Thyroid gland (tissue), 4 donors: Measurements from ENCODE around the gene RAB6A. TPM values are rescaled to one million over a fixed set of nuclear protein-coding genes. Genes with fewer than 3 reads are reported as not detected.
A peak's percentile ranks its signal among the peaks of the same experiment; 100 is the strongest.

Experiments
- DNase-seq, 2 donors: peaks; one replicate each; pipeline ENCODE4 v3.0.0-alpha.2; 2019
- H3K27ac ChIP-seq, 3 donors: fragments of 200-600 bp; sonication (generic); 1 replicate in 2 of 3; 2 replicates in 1 of 3; pipeline ENCODE4 v1.5.1; 2016 to 2019; ENCODE audit warnings: mild to moderate bottlenecking in 1 of 3, moderate library complexity in 1 of 3
- H3K27me3 ChIP-seq: fragments of 200-600 bp; sonication (generic); one replicate; pipeline ENCODE4 v1.5.1; 2019
- H3K36me3 ChIP-seq, 2 donors: fragments of 200-600 bp; sonication (generic); one replicate each; pipeline ENCODE4 v1.5.1; 2016 to 2019
- H3K4me1 ChIP-seq, 2 donors: fragments of 200-600 bp; sonication (generic); one replicate each; pipeline ENCODE4 v1.5.1; 2017 to 2019
- H3K4me3 ChIP-seq, 3 donors: fragments of 200-600 bp; sonication (generic); replicated peaks in 1 of 3; 1 replicate in 2 of 3; 2 replicates in 1 of 3; pipeline ENCODE4 v1.5.1; 2016; ENCODE audit warnings: mild to moderate bottlenecking in 1 of 3
- H3K9me3 ChIP-seq: fragments of 200-600 bp; sonication (generic); one replicate; pipeline ENCODE4 v1.5.1; 2017
- CTCF ChIP-seq, 6 experiments: fragments of 200-600 bp in 3 of 6; fragments of 450-650 bp in 3 of 6; sonication (generic) in 3 of 6; IDR thresholded peaks; one replicate each; pipeline ENCODE4 v1.5.1; 2016 to 2019; ENCODE audit warnings: antibody characterized with exemption in 6 of 6, mild to moderate bottlenecking in 2 of 6, inconsistent platforms in 1 of 6, moderate library complexity in 1 of 6
- POLR2A ChIP-seq, 2 donors: fragments of 450-650 bp; IDR thresholded peaks; one replicate each; pipeline ENCODE4 v1.6.1; 2017; ENCODE audit warnings: antibody characterized with exemption in 2 of 2, mild to moderate bottlenecking in 2 of 2, moderate library complexity in 1 of 2
- WGBS, 2 donors: methylation state at CpG; one replicate each; pipeline ENCODE4 v1.1.5; 2017; 5-methylcytosine and 5-hydroxymethylcytosine counted together
- intact Hi-C: fragments of 100-400 bp; cut with DNase I; formaldehyde crosslinking; loops from one replicate; pipeline ENCODE4 v1.15.1; 2023
- total RNA-seq, 4 donors: library from RNA; depleted of rRNA; stranded (reverse); fragments of >200 nt; gene quantifications; one replicate each; pipeline ENCODE4 v1.2.3, GENCODE V29; 2016

Gene RAB6A
- total RNA-seq, 4 donors from 2014 or later: 131 to 191 (median 178) TPM

- Histone ChIP-seq H3K27me3 (no peaks in the 10 kb centered on the region), H3K4me1 (peaks cover 0 to 9% of the 10 kb centered on the region in 2 donors), H3K9me3 (no peaks in the 10 kb centered on the region), H3K27ac (no peak overlapping the region), H3K4me3 (no peak overlapping the region), H3K36me3 (no peaks in the 10 kb centered on the region)
- 78 to 83% methylated on average over 3 of the region's 3 CpGs for WGBS, 2 donors
- intact Hi-C loops: loop anchor here (5.0 kb wide), 1 partner anchor 267 kb away; no protein-coding TSS in a partner anchor
- no peak for TF ChIP-seq POLR2A (IDR thresholded peaks at IDR 0.05)
- DNase-seq: no peak
These were observed 97.0 kb downstream of the RAB6A start for GRCh38 chr11:73663604-73664495.

GRCh38 chr11:73662445-73663157, 98.3 kb downstream of the RAB6A start:
- H3K36me3 ChIP-seq: no peaks in the 10 kb centered on the region
- no peaks in the 10 kb centered on the region for H3K27me3 ChIP-seq
- TF ChIP-seq POLR2A (IDR thresholded peaks at IDR 0.05) (no peak), CTCF (IDR thresholded peaks at IDR 0.05) (no peak)
- peaks cover 0 to 9% of the 10 kb centered on the region in 2 donors for H3K4me1 ChIP-seq
- no peak for DNase-seq
- 93 to 95% methylated on average over 3 of the region's 3 CpGs for WGBS, 2 donors
- no peaks in the 10 kb centered on the region for H3K9me3 ChIP-seq
- no peak overlapping the region for H3K27ac ChIP-seq
- H3K4me3 ChIP-seq: no peak overlapping the region
- intact Hi-C loops: loop anchor here (5.0 kb wide), 1 partner anchor 265 kb away; no protein-coding TSS in a partner anchor

- no peak overlapping the region for H3K27ac ChIP-seq
- intact Hi-C loops: loop anchor here (2.0 to 5.0 kb wide), 2 partner anchors 36 to 264 kb away; no protein-coding TSS in a partner anchor
- H3K4me3 ChIP-seq: peak overlapping the region in 1 of 3 donors; percentile 6
These were observed 99.7 kb downstream of the RAB6A start for GRCh38 chr11:73661035-73661628.

GRCh38 chr11:73660497-73661034, 100.3 kb downstream of the RAB6A start:
- intact Hi-C loops: loop anchor here (2.0 to 5.0 kb wide), 2 partner anchors 36 to 263 kb away; no protein-coding TSS in a partner anchor
- H3K27ac ChIP-seq: no peak overlapping the region
- H3K4me1 ChIP-seq: peaks cover 0 to 9% of the 10 kb centered on the region in 2 donors
- H3K9me3 ChIP-seq: no peaks in the 10 kb centered on the region
- 22 to 39% methylated on average over 16 to 18 of the region's 25 CpGs for WGBS, 2 donors
- H3K27me3 ChIP-seq: no peaks in the 10 kb centered on the region
- TF ChIP-seq POLR2A (IDR thresholded peaks at IDR 0.05) (no peak), CTCF (IDR thresholded peaks at IDR 0.05) (no peak)
- H3K4me3 ChIP-seq: peak overlapping the region in 1 of 3 donors; percentile 6
- no peak for DNase-seq
- H3K36me3 ChIP-seq: no peaks in the 10 kb centered on the region

More at GRCh38 chr11:73661035-73661628, 99.7 kb downstream of the RAB6A start:
- whole genome bisulfite sequencing, 2 donors: 3 to 15% methylated on average over 13 to 26 of the region's 40 CpGs
- Histone ChIP-seq H3K9me3 (no peaks in the 10 kb centered on the region), H3K4me1 (peaks cover 0 to 9% of the 10 kb centered on the region in 2 donors), H3K36me3 (no peaks in the 10 kb centered on the region), H3K27me3 (no peaks in the 10 kb centered on the region)
- DNase-seq: peak; percentile 84 to 89
- TF ChIP-seq CTCF (IDR thresholded peaks at IDR 0.05) (peak; percentile 86 to 99 (median 97)), POLR2A (IDR thresholded peaks at IDR 0.05) (no peak)

GRCh38 chr11:73659961-73660360, 100.9 kb downstream of the RAB6A start:
- no peak for TF ChIP-seq CTCF (IDR thresholded peaks at IDR 0.05)
- TF ChIP-seq POLR2A (IDR thresholded peaks at IDR 0.05): no peak
- Histone ChIP-seq H3K4me3 (no peak overlapping the region), H3K27me3 (no peaks in the 10 kb centered on the region), H3K36me3 (no peaks in the 10 kb centered on the region), H3K4me1 (peaks cover 0 to 9% of the 10 kb centered on the region in 2 donors), H3K27ac (no peak overlapping the region), H3K9me3 (no peaks in the 10 kb centered on the region)
- no peak for DNase-seq
- intact Hi-C loops: loop anchor here (2.0 to 5.0 kb wide), 2 partner anchors 35 to 263 kb away; no protein-coding TSS in a partner anchor
- 91 to 94% methylated on average over 3 of the region's 3 CpGs for WGBS, 2 donors
